ENCODE data around the gene MAN1A1. TPM values are rescaled to one million over a fixed set of nuclear protein-coding genes. Genes with fewer than 3 reads are reported as not detected.

Gene MAN1A1
- total RNA-seq, 4 donors from 2014 or later, result 17.8 to 34.7 (median 29.9) TPM

DNA sequence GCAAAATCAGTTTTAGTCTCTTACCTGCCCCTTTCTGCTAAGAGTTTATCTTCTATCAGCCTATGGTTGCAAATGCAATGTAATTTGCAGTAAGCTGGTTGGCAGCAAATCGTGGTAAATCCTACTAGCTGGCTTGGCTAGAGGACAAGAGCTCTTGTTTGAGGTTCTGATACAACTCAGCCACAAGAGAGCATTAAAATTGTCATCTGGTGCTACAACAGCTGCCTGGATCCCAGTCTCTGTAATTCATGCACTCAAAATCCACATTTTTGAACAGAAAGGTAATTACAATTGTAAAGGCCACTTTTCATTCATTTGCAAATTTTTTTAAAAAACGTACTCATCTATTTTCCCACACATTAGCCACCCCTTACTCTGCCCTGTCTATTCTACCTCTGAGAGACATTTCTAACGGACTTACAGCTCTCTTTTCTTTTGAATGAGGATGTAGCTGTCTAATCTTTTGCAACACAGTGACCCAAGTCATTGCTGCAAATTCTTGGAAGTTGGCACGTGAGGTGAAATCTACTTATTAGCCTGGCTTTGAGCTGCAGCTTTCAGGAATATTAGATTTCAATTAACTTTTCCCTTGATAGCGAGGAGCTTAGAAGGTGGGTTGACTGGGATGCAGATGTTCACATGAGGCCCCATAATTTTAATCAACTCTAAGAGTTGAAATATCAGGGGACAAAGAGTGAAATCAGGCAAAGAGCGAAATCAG is 217.1 kb downstream of the MAN1A1 start:
- no peak for DNase-seq (ENCODE audit: low spot score in 2 of 2)
- Histone ChIP-seq H3K27ac (no peak overlapping the region), H3K4me1 (peaks cover 26% of the 10 kb centered on the region), H3K36me3 (no peaks in the 10 kb centered on the region), H3K4me3 (no peak overlapping the region), H3K27me3 (no peaks in the 10 kb centered on the region), H3K9me3 (no peaks in the 10 kb centered on the region)
- no peak for TF ChIP-seq POLR2AphosphoS5 (IDR thresholded peaks at IDR 0.05)
- TF ChIP-seq POLR2A (IDR thresholded peaks at IDR 0.05), result no peak
- TF ChIP-seq, protein P1, sequence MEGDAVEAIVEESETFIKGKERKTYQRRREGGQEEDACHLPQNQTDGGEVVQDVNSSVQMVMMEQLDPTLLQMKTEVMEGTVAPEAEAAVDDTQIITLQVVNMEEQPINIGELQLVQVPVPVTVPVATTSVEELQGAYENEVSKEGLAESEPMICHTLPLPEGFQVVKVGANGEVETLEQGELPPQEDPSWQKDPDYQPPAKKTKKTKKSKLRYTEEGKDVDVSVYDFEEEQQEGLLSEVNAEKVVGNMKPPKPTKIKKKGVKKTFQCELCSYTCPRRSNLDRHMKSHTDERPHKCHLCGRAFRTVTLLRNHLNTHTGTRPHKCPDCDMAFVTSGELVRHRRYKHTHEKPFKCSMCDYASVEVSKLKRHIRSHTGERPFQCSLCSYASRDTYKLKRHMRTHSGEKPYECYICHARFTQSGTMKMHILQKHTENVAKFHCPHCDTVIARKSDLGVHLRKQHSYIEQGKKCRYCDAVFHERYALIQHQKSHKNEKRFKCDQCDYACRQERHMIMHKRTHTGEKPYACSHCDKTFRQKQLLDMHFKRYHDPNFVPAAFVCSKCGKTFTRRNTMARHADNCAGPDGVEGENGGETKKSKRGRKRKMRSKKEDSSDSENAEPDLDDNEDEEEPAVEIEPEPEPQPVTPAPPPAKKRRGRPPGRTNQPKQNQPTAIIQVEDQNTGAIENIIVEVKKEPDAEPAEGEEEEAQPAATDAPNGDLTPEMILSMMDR (IDR thresholded peaks at IDR 0.05), result no peak
- no peak for TF ChIP-seq EP300 (IDR thresholded peaks at IDR 0.05)
- WGBS, result 70% methylated on average over 6 of the region's 6 CpGs

DNA sequence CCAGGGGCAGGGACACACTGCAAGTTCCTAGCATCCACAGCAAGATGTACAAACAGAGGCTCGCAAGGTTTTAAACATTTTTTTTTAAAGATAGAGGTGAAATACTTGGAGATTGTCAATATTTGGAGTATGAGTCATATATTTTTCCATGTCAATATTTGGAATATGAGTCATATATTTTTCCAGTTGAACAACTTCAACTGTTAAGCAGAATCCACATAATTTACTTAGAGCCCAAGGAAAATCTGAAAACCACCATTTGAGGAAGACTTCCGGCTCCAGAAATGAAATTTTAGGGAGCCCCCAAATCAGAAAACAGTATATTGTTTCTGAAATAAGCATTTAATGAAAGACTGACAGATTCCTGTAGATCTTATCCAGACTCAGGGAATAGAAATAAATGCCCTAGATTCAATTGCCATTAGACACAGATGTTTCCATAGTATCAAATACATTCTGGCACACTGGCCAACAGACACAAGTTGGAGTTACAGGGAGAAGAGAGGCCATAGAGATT is 219.5 kb downstream of the MAN1A1 start:
- peaks cover 22% of the 10 kb centered on the region for H3K4me1 ChIP-seq
- 25% methylated on average over 2 of the region's 2 CpGs for WGBS
- H3K27ac ChIP-seq, result no peak overlapping the region
- TF ChIP-seq POLR2A (IDR thresholded peaks at IDR 0.05), result no peak
- H3K36me3 ChIP-seq, result no peaks in the 10 kb centered on the region
- no peak overlapping the region for H3K4me3 ChIP-seq
- no peak for DNase-seq (ENCODE audit: low spot score in 2 of 2)
- no peaks in the 10 kb centered on the region for H3K9me3 ChIP-seq
- no peaks in the 10 kb centered on the region for H3K27me3 ChIP-seq

- Histone ChIP-seq H3K4me3 (no peak overlapping the region), H3K9me3 (no peaks in the 10 kb centered on the region), H3K27me3 (no peaks in the 10 kb centered on the region), H3K36me3 (no peaks in the 10 kb centered on the region), H3K4me1 (peaks cover 22% of the 10 kb centered on the region), H3K27ac (no peak overlapping the region)
- DNase-seq (ENCODE audit: low spot score in 2 of 2), result no peak
- no peak for TF ChIP-seq POLR2AphosphoS5 (IDR thresholded peaks at IDR 0.05)
- TF ChIP-seq, protein P1 (IDR thresholded peaks at IDR 0.05), result peak; percentile 75 to 79
- WGBS, result 21% methylated on average over 4 of the region's 4 CpGs
Observed at GRCh38 chr6:119129148-119129967, 220.2 kb downstream of the MAN1A1 start.

DNA sequence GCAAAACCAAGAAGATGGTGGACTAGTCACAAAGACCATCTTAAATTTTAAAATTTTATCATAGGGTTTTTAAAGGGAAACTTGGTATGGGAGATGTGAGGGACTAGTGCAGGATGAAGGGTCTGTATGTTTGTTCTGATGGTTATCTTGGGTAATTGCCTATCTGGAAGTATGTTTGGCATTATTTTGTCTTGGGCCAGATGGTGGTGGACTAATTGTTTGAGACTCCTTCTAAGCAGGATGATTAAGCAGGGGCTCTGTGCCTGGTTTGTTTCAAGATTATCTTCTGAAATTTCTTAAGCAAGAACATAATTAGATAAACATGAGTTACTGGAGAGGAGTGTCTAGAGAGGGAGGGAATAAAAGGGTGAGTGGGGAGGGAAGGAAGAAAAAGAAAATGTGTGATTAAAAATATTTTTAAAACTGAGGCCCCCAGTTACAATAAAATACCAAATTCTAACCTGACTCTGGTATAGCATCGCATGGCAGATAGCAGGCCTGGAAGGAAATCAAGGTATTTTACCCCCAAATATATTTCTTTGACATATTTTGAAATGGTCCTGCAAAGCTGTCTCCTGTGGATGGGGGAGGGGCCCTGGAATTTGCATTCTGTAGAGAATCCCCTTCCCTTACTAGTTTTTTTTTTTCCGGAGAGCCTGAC is 221.2 kb downstream of the MAN1A1 start:
- no peak overlapping the region for H3K27ac ChIP-seq
- 81% methylated on average over 2 of the region's 2 CpGs for WGBS
- no peak for DNase-seq (ENCODE audit: low spot score in 2 of 2)
- no peak overlapping the region for H3K4me3 ChIP-seq
- TF ChIP-seq POLR2AphosphoS5 (IDR thresholded peaks at IDR 0.05), result no peak
- H3K36me3 ChIP-seq, result no peaks in the 10 kb centered on the region
- H3K27me3 ChIP-seq, result no peaks in the 10 kb centered on the region
- H3K4me1 ChIP-seq, result peaks cover 22% of the 10 kb centered on the region
- no peaks in the 10 kb centered on the region for H3K9me3 ChIP-seq

GRCh38 chr6:119127627-119128026 is 221.9 kb downstream of the MAN1A1 start:
- DNase-seq (ENCODE audit: low spot score in 2 of 2), result no peak
- Histone ChIP-seq H3K27ac (no peak overlapping the region), H3K27me3 (no peaks in the 10 kb centered on the region), H3K9me3 (no peaks in the 10 kb centered on the region), H3K36me3 (no peaks in the 10 kb centered on the region), H3K4me1 (peaks cover 20% of the 10 kb centered on the region), H3K4me3 (no peak overlapping the region)
- WGBS, result 92% methylated on average over 1 of the region's 1 CpG
- TF ChIP-seq POLR2AphosphoS5 (IDR thresholded peaks at IDR 0.05), result no peak
- TF ChIP-seq, protein P1 (IDR thresholded peaks at IDR 0.05), result no peak
- TF ChIP-seq EP300 (IDR thresholded peaks at IDR 0.05), result no peak
- TF ChIP-seq POLR2A (IDR thresholded peaks at IDR 0.05), result no peak

Measured in suprapubic skin (tissue), 4 donors.